IPS DF 6.9 (cell line): ENCODE measurements around the gene LEP.
"Not testable (repeated sequence)": the region's sequence is repeated elsewhere in the genome, so short reads cannot be mapped to it uniquely, and the experiment has no call there.

ENCODE experiments used
- DNase-seq: peaks from one replicate; pipeline ENCODE4 v3.0.0-alpha.2; 2013; ENCODE audit warnings: low read depth, low spot score
- H3K27ac ChIP-seq: one replicate; pipeline ENCODE4 v1.5.1; 2013; ENCODE audit warnings: low read length, control low read depth
- H3K27me3 ChIP-seq: 2 replicates; pipeline ENCODE4 v1.6.1; 2013; ENCODE audit warnings: mild to moderate bottlenecking, low read length; ENCODE audit not compliant: control insufficient read depth, insufficient read depth
- H3K36me3 ChIP-seq: 2 replicates; pipeline ENCODE4 v1.6.1; 2013; ENCODE audit warnings: low read length; ENCODE audit not compliant: control insufficient read depth, insufficient read depth
- H3K4me1 ChIP-seq: 2 replicates; pipeline ENCODE4 v1.6.1; 2013; ENCODE audit warnings: low read length; ENCODE audit not compliant: control insufficient read depth, insufficient read depth
- H3K4me3 ChIP-seq: 2 replicates; pipeline ENCODE4 v1.5.1; 2013; ENCODE audit warnings: mild to moderate bottlenecking, low read length
- H3K9me3 ChIP-seq: 2 replicates; pipeline ENCODE4 v1.6.1; 2013; ENCODE audit warnings: low read length, inconsistent platforms; ENCODE audit not compliant: control insufficient read depth, insufficient read depth
- WGBS: extraction: QIAGEN DNeasy Blood & Tissue Kit; methylation state at CpG from one replicate; pipeline ENCODE4 v1.1.7; 2013; ENCODE audit warnings: mixed read lengths, missing lambda C conversion rate; ENCODE audit not compliant: insufficient read length, insufficient coverage; 5-methylcytosine and 5-hydroxymethylcytosine counted together

Gene LEP

DNA sequence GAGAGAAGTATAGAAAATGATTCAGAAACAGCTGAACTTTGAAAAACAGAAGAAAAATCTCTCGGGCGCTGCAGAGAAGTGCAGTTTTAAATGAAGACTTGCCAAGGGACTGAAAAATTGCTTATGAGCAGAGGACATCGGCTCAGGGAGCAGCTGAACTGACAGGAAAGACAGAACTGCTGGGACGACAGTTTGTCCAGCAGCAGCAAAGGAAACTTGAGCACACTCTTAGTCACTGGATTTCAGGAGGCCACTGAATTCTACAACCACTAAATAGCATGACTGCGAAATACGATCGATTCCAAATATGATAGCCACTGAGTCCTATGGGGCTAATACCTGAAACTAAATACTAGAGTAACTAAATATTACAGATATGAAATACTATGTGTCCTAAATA is 43.0 kb downstream of the LEP start:
- Histone ChIP-seq H3K27me3 (no peaks in the 10 kb centered on the region), H3K9me3 (no peaks in the 10 kb centered on the region), H3K36me3 (no peaks in the 10 kb centered on the region), H3K27ac (no peak overlapping the region), H3K4me1 (no peaks in the 10 kb centered on the region), H3K4me3 (no peak overlapping the region)
- WGBS, result no CpG with 5 or more reads among the region's 7 CpGs
- DNase-seq, result no peak

DNA sequence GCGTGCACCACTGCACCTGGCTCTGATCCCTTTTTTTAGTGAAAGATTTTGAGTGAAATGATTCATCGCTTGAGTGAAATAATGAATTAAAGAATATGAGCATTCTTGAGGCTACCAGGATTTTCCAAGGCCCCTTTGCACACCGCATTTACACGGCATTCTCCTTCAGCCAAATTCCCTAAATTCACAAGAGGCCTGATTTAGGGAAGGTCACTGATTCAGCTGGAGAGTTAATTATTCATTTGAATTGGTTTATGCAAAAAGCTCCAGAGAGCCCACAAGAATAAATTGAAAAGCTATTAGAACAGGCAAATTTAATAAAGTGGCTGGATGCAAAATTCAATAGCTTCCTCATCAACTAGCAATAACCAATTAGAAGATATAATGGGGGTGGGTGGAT is 46.5 kb downstream of the LEP start:
- H3K27ac ChIP-seq, result no peak overlapping the region
- no peaks in the 10 kb centered on the region for H3K27me3 ChIP-seq
- no CpG with 5 or more reads among the region's 4 CpGs for WGBS
- no peaks in the 10 kb centered on the region for H3K9me3 ChIP-seq
- H3K36me3 ChIP-seq, result no peaks in the 10 kb centered on the region
- H3K4me3 ChIP-seq, result no peak overlapping the region
- H3K4me1 ChIP-seq, result no peaks in the 10 kb centered on the region
- no peak for DNase-seq

DNA sequence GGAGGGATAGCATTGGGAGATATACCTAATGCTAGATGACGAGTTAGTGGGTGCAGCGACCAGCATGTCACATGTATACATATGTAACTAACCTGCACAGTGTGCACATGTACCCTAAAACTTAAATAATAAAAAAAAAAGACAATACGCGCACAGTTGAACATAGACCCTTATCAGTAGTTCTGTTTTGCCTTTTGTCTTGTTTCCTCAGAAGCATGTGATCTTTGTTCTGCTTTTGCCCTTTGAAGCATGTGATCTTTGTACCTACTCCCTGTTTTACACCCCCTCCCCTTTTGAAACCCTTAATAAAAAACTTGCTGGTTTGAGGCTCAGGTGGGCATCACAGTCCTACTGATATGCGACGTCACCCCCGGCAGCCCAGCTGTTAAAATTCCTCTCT is 56.9 kb downstream of the LEP start:
- not testable (repeated sequence) for H3K27me3 ChIP-seq, DNase-seq, H3K9me3 ChIP-seq, H3K4me3 ChIP-seq, H3K4me1 ChIP-seq, H3K27ac ChIP-seq, H3K36me3 ChIP-seq
- no CpG with 5 or more reads among the region's 7 CpGs for WGBS

DNA sequence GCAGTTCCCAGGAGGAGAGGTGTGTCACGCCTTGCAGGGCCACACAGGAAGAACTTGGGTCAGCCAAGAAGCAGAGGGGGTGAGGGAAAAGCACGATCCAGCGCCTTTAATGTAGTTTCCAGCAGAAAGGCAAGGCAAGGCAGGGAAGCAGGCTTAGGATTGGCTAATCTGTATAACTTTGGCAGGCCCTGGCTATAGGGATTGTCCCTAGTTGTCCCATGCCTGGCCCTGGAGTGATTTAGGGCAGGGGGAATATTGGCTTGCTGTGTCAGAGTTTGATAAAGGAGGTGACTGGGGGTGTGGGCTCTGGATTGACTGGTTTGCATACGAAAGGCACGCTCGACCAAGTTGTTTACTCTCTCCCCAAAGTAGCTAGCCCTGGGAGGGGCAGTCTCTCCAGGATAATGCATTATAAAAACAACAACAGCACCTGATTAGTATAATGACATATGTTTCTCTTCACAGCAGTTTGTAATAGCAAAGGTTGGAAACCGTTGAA is 58.1 kb downstream of the LEP start:
- Histone ChIP-seq H3K9me3 (no peaks in the 10 kb centered on the region), H3K27ac (no peak overlapping the region), H3K27me3 (no peaks in the 10 kb centered on the region), H3K4me1 (peaks cover 5% of the 10 kb centered on the region), H3K4me3 (no peak overlapping the region), H3K36me3 (no peaks in the 10 kb centered on the region)
- no peak for DNase-seq
- WGBS, result no CpG with 5 or more reads among the region's 7 CpGs

DNA sequence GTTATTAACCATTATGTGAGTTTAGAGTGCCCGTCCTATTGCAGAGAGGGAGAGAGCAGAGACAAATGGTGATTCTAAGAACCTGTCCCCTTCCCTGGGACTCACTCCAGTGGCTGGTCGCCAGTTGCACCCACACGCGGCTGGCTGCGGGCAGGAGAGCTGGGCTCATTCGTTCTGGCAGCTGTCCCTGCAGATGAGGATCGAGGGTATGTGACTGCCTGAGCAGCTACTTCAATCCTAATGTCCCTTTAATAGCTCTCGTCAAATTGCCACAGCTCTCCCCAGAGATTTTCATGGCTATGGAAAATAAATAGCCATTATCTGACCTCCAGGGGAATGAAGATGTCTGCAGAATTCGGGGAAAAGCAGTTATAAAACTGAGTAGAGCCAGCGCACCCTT is 61.1 kb downstream of the LEP start:
- no peak for DNase-seq
- peaks cover 11% of the 10 kb centered on the region; the same call in 1 of the 2 replicates for H3K36me3 ChIP-seq
- H3K4me3 ChIP-seq, result no peak overlapping the region
- no CpG with 5 or more reads among the region's 10 CpGs for WGBS
- H3K4me1 ChIP-seq, result peaks cover 5% of the 10 kb centered on the region
- no peak overlapping the region for H3K27ac ChIP-seq
- H3K27me3 ChIP-seq, result no peaks in the 10 kb centered on the region
- no peaks in the 10 kb centered on the region for H3K9me3 ChIP-seq

DNA sequence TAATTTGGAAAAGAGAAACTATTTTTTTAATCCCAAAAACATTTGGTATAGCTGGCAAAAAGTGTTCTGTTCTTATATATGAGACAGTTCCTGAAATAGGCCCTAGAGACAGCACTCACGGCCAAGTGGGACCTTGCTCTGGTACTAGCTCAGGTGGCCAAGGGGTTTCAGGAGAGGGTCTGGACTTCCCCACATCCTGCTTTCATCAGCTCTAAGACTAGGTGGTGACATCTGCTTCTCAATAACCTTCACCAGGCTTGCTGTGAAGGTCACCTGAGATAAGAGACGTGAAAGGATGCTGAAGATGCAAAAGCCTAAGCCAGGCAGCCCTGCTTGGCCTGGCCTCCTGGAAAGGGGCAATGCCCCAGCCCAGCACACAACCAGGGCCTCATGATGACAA is 62.1 kb downstream of the LEP start:
- H3K27me3 ChIP-seq, result no peaks in the 10 kb centered on the region
- H3K9me3 ChIP-seq, result no peaks in the 10 kb centered on the region
- no peak for DNase-seq
- no CpG with 5 or more reads among the region's 2 CpGs for WGBS
- H3K4me3 ChIP-seq, result no peak overlapping the region
- H3K36me3 ChIP-seq, result peaks cover 12% of the 10 kb centered on the region; the same call in 1 of the 2 replicates
- peaks cover 5% of the 10 kb centered on the region for H3K4me1 ChIP-seq
- H3K27ac ChIP-seq, result no peak overlapping the region

DNA sequence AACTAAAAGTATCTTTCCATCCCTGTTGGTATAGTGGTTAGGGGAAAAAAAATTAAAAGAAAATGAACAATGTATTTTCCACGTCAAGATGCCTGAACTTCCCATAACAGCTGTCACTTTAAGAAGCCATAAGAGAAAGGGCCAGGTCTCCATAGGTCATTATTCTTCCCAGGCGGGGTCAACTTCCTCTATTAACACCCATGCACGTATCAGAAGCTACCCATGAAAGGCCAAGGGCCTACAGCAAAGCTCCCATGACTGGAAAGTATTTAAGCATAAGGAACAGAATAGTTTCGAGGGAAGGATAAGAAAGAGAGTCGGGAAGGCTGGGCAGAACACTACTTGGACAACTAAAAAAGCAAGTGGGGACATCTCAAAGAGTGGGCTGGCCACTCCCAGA is 62.6 kb downstream of the LEP start:
- no peaks in the 10 kb centered on the region for H3K9me3 ChIP-seq
- no peaks in the 10 kb centered on the region for H3K27me3 ChIP-seq
- H3K27ac ChIP-seq, result no peak overlapping the region
- WGBS, result no CpG with 5 or more reads among the region's 5 CpGs
- no peak for DNase-seq
- peaks cover 5% of the 10 kb centered on the region for H3K4me1 ChIP-seq
- no peak overlapping the region for H3K4me3 ChIP-seq
- H3K36me3 ChIP-seq, result peaks cover 12% of the 10 kb centered on the region; the same call in 1 of the 2 replicates

DNA sequence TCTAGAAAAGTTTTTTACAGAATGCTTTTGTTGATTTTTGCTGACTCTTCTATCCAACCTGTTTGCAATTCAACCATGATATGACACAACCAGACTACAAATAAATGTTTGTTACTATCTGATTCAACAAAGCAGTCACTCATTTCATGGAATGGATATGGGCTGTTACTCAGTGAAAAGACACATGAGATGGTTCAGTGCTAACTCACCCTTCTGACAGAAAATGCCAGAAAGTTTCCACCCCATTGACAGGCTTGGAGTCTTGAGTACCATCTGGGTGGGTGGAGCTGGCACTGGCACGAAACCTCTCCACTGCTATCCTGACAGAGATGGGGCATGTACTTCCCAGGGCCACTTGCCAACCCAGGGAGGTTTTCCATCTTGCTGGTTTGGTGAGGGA is 63.1 kb downstream of the LEP start:
- no peak overlapping the region for H3K4me3 ChIP-seq
- no CpG with 5 or more reads among the region's 1 CpG for WGBS
- H3K4me1 ChIP-seq, result peaks cover 1% of the 10 kb centered on the region; the same call in 1 of the 2 replicates
- H3K9me3 ChIP-seq, result no peaks in the 10 kb centered on the region
- H3K27me3 ChIP-seq, result no peaks in the 10 kb centered on the region
- H3K36me3 ChIP-seq, result peaks cover 12% of the 10 kb centered on the region; the same call in 1 of the 2 replicates
- no peak for DNase-seq
- no peak overlapping the region for H3K27ac ChIP-seq

DNA sequence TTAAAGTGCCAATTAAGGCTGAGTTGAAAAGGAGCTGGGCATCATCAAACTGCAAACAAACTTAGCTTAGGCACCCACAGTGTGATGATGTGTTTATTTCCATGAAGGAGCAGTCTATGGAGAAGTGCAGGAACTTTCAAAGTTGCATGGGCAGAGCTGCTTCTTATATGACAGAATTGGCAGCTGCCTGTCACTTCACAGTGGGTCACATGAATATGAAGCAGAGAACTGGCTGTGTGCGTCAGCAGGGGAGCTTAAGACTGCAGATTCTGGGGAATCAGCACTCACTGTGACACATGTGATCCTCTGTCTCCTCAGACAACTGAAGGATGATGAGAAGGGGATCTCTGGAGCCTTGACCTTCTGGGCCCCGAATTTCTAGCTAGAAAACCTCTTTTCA is 66.0 kb downstream of the LEP start:
- H3K4me1 ChIP-seq, result no peaks in the 10 kb centered on the region
- H3K27ac ChIP-seq, result no peak overlapping the region
- no CpG with 5 or more reads among the region's 2 CpGs for WGBS
- DNase-seq, result no peak
- H3K27me3 ChIP-seq, result no peaks in the 10 kb centered on the region
- peaks cover 16% of the 10 kb centered on the region for H3K36me3 ChIP-seq
- no peak overlapping the region for H3K4me3 ChIP-seq
- H3K9me3 ChIP-seq, result no peaks in the 10 kb centered on the region
